Endothelial cell of umbilical vein (primary cell): Measurements from ENCODE around the gene TMEM131. TPM values are rescaled to one million over a fixed set of nuclear protein-coding genes. Genes with fewer than 3 reads are reported as not detected.

Experiments
- BruUV-seq: library from RNA; stranded (reverse); fragments of 400-500 nt; replicated peaks from 2 replicates; lab custom pipeline; 2021; lab: Mats Ljungman, UMichigan
- CTCF ChIA-PET: fragments of 300-600, 350-600 bp; sonication (Branson Sonifier 250); formaldehyde crosslinking; loops from one replicate; lab custom pipeline; 2021; ENCODE audit warnings: antibody characterized with exemption, inconsistent platforms; lab: Charles Lee
- POLR2A ChIA-PET: fragments of 300-600, 350-600 bp; sonication (Branson Sonifier 250); formaldehyde crosslinking; loops from one replicate; lab custom pipeline; 2021; ENCODE audit warnings: antibody characterized with exemption, inconsistent platforms; lab: Charles Lee
- DNase-seq: peaks from one replicate; pipeline ENCODE4 v3.0.0-alpha.2; 2011; ENCODE audit warnings: low read depth, low spot score
- FAIRE-seq: peaks from 2 replicates; lab custom pipeline; 2011; peaks lifted over from hg19 to GRCh38; lab: Jason Lieb, UNC
- H2AFZ ChIP-seq: 2 replicates; pipeline ENCODE4 v1.6.0; 2012; ENCODE audit warnings: low read depth, low read length, control low read depth, inconsistent platforms
- H3K27ac ChIP-seq: 2 replicates; pipeline ENCODE4 v1.5.1; 2011; ENCODE audit warnings: low read depth, mild to moderate bottlenecking, control low read depth, low read length, moderate library complexity; ENCODE audit not compliant: insufficient read depth
- H3K27me3 ChIP-seq, 2 experiments: 2 replicates each; pipeline versions ENCODE4 v1.6.0 to v1.6.1; 2011; ENCODE audit warnings: low read length in 2 of 2, mixed read lengths in 1 of 2; ENCODE audit not compliant: control insufficient read depth in 2 of 2, insufficient read depth in 2 of 2
- H3K36me3 ChIP-seq, 2 experiments: 2 replicates in 1 of 2; 3 replicates in 1 of 2; pipeline ENCODE4 v1.5.1; 2011; ENCODE audit warnings: low read length in 2 of 2, mild to moderate bottlenecking in 1 of 2, moderate library complexity in 1 of 2; ENCODE audit not compliant: control insufficient read depth in 2 of 2, insufficient read depth in 2 of 2; ENCODE audit errors: extremely low read depth in 1 of 2
- H3K4me1 ChIP-seq: 3 replicates; pipeline ENCODE4 v1.5.1; 2011; ENCODE audit warnings: mild to moderate bottlenecking, low read length; ENCODE audit not compliant: control insufficient read depth, insufficient read depth; ENCODE audit errors: extremely low read depth
- H3K4me2 ChIP-seq: 2 replicates; pipeline ENCODE4 v1.6.1; 2011; ENCODE audit warnings: low read length, control low read depth, mixed read lengths; ENCODE audit not compliant: insufficient read depth
- H3K4me3 ChIP-seq, 3 experiments: fragments of 200-600 bp in 1 of 3; sonication (generic), shearing (Covaris generic) in 1 of 3; replicated peaks in 1 of 3; 2 replicates each; pipeline ENCODE4 v1.5.1; 2011 to 2016; ENCODE audit warnings: control low read depth in 3 of 3, low read length in 3 of 3, mild to moderate bottlenecking in 2 of 3, inconsistent platforms in 1 of 3, low read depth in 1 of 3, moderate library complexity in 1 of 3; ENCODE audit not compliant: insufficient read depth in 1 of 3
- H3K79me2 ChIP-seq: 2 replicates; pipeline ENCODE4 v1.6.0; 2012; ENCODE audit warnings: low read length, inconsistent platforms; ENCODE audit not compliant: control insufficient read depth, insufficient read depth
- H3K9ac ChIP-seq: replicated peaks from 2 replicates; pipeline ENCODE3; 2011; ENCODE audit warnings: low read length, control low read depth; ENCODE audit not compliant: insufficient read depth; ENCODE audit errors: extremely low read depth
- H3K9me1 ChIP-seq: replicated peaks from 3 replicates; pipeline ENCODE4 v1.6.0; 2011; ENCODE audit warnings: mild to moderate bottlenecking, low read length; ENCODE audit not compliant: control insufficient read depth, insufficient read depth; ENCODE audit errors: extremely low read depth
- H3K9me3 ChIP-seq: replicated peaks from 2 replicates; pipeline ENCODE4 v1.5.1; 2012; ENCODE audit warnings: low read length, inconsistent platforms; ENCODE audit not compliant: control insufficient read depth, insufficient read depth
- H4K20me1 ChIP-seq: replicated peaks from 2 replicates; pipeline ENCODE3; 2011; ENCODE audit warnings: mild to moderate bottlenecking, low read length; ENCODE audit not compliant: control insufficient read depth, insufficient read depth; ENCODE audit errors: extremely low read depth
- EZH2 ChIP-seq: IDR thresholded peaks from 2 replicates; pipeline ENCODE4 v1.6.1; 2012; ENCODE audit warnings: borderline replicate concordance, low read depth, mild to moderate bottlenecking, moderate library complexity, low read length, inconsistent platforms; ENCODE audit not compliant: severe bottlenecking
- FOS ChIP-seq: IDR thresholded peaks from 2 replicates; pipeline ENCODE4 v1.6.1; 2011; ENCODE audit warnings: mild to moderate bottlenecking, low read length, moderate library complexity, borderline replicate concordance; ENCODE audit not compliant: insufficient read depth
- GATA2 ChIP-seq: IDR thresholded peaks from 2 replicates; pipeline ENCODE4 v1.7.0; 2011; ENCODE audit warnings: low read depth, mild to moderate bottlenecking, moderate library complexity, mixed read lengths, low read length; ENCODE audit not compliant: insufficient read length, insufficient read depth
- JUN ChIP-seq: IDR thresholded peaks from 2 replicates; pipeline ENCODE4 v1.6.1; 2011; ENCODE audit warnings: borderline replicate concordance, low read depth; ENCODE audit not compliant: insufficient read length, insufficient read depth
- MYC ChIP-seq: IDR thresholded peaks from one replicate; pipeline ENCODE4 v1.6.1; 2011; ENCODE audit warnings: mild to moderate bottlenecking, low read depth, low read length
- POLR2A ChIP-seq: IDR thresholded peaks from 2 replicates; pipeline ENCODE4 v1.6.1; 2012; ENCODE audit warnings: low read depth, mild to moderate bottlenecking, control low read depth, low read length
- POLR2AphosphoS5 ChIP-seq: IDR thresholded peaks from 2 replicates; pipeline ENCODE4 v1.6.1; 2012; ENCODE audit warnings: low read depth, mild to moderate bottlenecking, control low read depth, low read length, moderate library complexity; ENCODE audit not compliant: insufficient read depth
- dilution Hi-C: fragments of 300-500 bp; cut with MboI; formaldehyde crosslinking; loops from one replicate; pipeline ENCODE4 v1.15.0; 2019; ENCODE audit warnings: low sequenced_read_pairs; ENCODE audit not compliant: extremely low pct_ligation_motif_present
- intact Hi-C: fragments of 100-400 bp; cut with micrococcal nuclease; formaldehyde crosslinking; loops from one replicate; pipeline ENCODE4 v1.10.0; 2022
- polyA plus RNA-seq, 4 experiments: library from polyadenylated mRNA; depleted of rRNA in 3 of 4; stranded (reverse) in 3 of 4; unstranded in 1 of 4; fragments of >200 nt; gene quantifications; 2 replicates each; pipeline versions ENCODE4 v1.2.1 to v1.2.3, GENCODE V29; 2011 to 2012; ENCODE audit warnings: missing spikeins in 1 of 4
- total RNA-seq: library from RNA; stranded (reverse); gene quantifications from 2 replicates; pipeline ENCODE4 v1.2.3, GENCODE V29; 2021
- TF ChIP-seq, protein P1 (sequence below): IDR thresholded peaks from 2 replicates; pipeline ENCODE4 v1.6.1; 2011; ENCODE audit not compliant: insufficient read depth, insufficient read length
- TF ChIP-seq, protein P2 (sequence below), 2 donors: IDR thresholded peaks; 1 replicate in 1 of 2; 2 replicates in 1 of 2; pipeline ENCODE4 v1.5.1; 2011; ENCODE audit warnings: low read length in 2 of 2, mild to moderate bottlenecking in 2 of 2, moderate library complexity in 2 of 2, control low read depth in 1 of 2, inconsistent platforms in 1 of 2, low read depth in 1 of 2; ENCODE audit not compliant: insufficient read depth in 1 of 2; ENCODE audit errors: extremely low read depth in 1 of 2

Gene TMEM131
- total and polyA plus RNA-seq, 2 donors (not counting 3 experiments of a cell fraction or from before 2014, with no cell fraction given), result 12.2 to 28.6 TPM

DNA sequence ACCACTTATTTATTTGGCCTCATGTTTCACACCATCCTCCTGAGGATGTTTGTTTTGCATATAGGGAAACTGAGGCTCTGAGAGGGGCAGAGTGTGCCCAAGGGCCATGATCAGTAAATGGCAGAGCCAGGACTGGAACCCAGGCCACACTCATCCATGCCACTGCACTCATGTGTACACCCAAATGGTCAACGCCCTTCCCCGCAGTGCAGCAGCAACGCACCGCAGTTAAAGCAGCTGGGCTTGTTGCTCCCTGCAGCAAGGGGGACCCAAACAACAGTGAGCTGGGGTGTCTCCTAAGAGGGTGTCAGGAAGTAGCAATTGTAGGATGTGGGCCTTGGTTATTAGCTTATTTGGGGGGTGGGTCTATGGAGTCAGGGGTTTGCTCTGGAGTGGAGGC is 245.7 kb downstream of the TMEM131 start:
- CTCF ChIA-PET, result interaction anchor here (1.0 kb wide), 1 partner anchor 9 kb away, joined by 3 read pairs; no protein-coding TSS in a partner anchor
- H3K9me1 ChIP-seq, result no peaks in the 10 kb centered on the region
- BruUV-seq, result no TSS peak

DNA sequence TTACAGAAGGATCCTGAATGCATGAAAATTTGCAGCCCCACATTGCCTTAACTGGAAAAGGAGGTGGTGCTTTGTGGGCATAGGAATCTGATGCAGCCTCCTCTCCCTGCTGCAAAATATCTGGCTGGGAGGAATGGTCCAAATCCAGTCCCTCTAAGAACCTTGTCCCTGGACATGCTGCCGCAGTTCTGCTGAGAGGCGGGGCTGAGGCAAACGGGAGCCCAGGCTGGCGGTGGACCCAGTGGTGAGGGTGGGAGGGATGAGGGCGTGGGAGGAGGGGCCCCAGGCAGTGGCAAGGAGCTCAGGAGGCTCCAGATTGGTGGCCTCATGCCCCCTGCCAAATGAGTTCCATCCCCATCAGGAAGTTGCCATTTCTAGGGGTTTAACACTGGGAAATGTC is 246.2 kb downstream of the TMEM131 start:
- CTCF ChIA-PET, result interaction anchor here (1.0 kb wide), 1 partner anchor 9 kb away, joined by 3 read pairs; no protein-coding TSS in a partner anchor
- no peaks in the 10 kb centered on the region for H4K20me1 ChIP-seq
- intact Hi-C loops, result loop anchor here (2.0 kb wide), 1 partner anchor 49 kb away; no protein-coding TSS in a partner anchor
- TF ChIP-seq POLR2A (no peak), EZH2 (no peak), FOS (no peak), POLR2AphosphoS5 (no peak), JUN (no peak), GATA2 (no peak), MYC (no peak)
- TF ChIP-seq, protein P1, sequence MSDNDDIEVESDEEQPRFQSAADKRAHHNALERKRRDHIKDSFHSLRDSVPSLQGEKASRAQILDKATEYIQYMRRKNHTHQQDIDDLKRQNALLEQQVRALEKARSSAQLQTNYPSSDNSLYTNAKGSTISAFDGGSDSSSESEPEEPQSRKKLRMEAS, result no peak
- TF ChIP-seq, protein P2, sequence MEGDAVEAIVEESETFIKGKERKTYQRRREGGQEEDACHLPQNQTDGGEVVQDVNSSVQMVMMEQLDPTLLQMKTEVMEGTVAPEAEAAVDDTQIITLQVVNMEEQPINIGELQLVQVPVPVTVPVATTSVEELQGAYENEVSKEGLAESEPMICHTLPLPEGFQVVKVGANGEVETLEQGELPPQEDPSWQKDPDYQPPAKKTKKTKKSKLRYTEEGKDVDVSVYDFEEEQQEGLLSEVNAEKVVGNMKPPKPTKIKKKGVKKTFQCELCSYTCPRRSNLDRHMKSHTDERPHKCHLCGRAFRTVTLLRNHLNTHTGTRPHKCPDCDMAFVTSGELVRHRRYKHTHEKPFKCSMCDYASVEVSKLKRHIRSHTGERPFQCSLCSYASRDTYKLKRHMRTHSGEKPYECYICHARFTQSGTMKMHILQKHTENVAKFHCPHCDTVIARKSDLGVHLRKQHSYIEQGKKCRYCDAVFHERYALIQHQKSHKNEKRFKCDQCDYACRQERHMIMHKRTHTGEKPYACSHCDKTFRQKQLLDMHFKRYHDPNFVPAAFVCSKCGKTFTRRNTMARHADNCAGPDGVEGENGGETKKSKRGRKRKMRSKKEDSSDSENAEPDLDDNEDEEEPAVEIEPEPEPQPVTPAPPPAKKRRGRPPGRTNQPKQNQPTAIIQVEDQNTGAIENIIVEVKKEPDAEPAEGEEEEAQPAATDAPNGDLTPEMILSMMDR (IDR thresholded peaks at IDR 0.05; ENCODE audit: extremely low read depth in 1 of 2, insufficient read depth in 1 of 2, low read depth in 1 of 2, low read length in 2 of 2), result no peak
- dilution Hi-C loops, result no loop called here
- no peak overlapping the region for H3K4me2 ChIP-seq
- no peaks in the 10 kb centered on the region for H3K36me3 ChIP-seq
- H2AFZ ChIP-seq, result no peak overlapping the region
- POLR2A ChIA-PET, result no interaction called here
- no peak overlapping the region for H3K9ac ChIP-seq
- no peaks in the 10 kb centered on the region for H3K9me3 ChIP-seq
- BruUV-seq, result no TSS peak
- FAIRE-seq (no peak), DNase-seq (no peak)
- H3K79me2 ChIP-seq, result no peaks in the 10 kb centered on the region
- H3K27me3 ChIP-seq, result no peaks in the 10 kb centered on the region
- H3K27ac ChIP-seq, result no peak overlapping the region
- no peaks in the 10 kb centered on the region for H3K9me1 ChIP-seq
- no peak overlapping the region for H3K4me3 ChIP-seq
- no peaks in the 10 kb centered on the region for H3K4me1 ChIP-seq

More for the DNA sequence above, 245.7 kb downstream of the TMEM131 start:
- intact Hi-C loops, result no loop called here
- Histone ChIP-seq H3K4me1 (no peaks in the 10 kb centered on the region), H3K36me3 (no peaks in the 10 kb centered on the region), H2AFZ (no peak overlapping the region), H3K4me3 (no peak overlapping the region), H4K20me1 (no peaks in the 10 kb centered on the region), H3K27ac (no peak overlapping the region), H3K9ac (no peak overlapping the region), H3K4me2 (no peak overlapping the region), H3K27me3 (no peaks in the 10 kb centered on the region), H3K79me2 (no peaks in the 10 kb centered on the region), H3K9me3 (no peaks in the 10 kb centered on the region)
- DNase-seq (no peak), FAIRE-seq (no peak)
- dilution Hi-C loops, result no loop called here
- TF ChIP-seq POLR2AphosphoS5, result no peak
- no peak for TF ChIP-seq EZH2
- TF ChIP-seq FOS, result no peak
- POLR2A ChIA-PET, result no interaction called here
